Right lobe of liver (tissue), 4 donors: ENCODE results near the gene LDLRAD1.

Experiments used
- CTCF ChIP-seq, 4 donors: fragments of 200-600 bp in 3 of 4; fragments of 450-650 bp in 1 of 4; IDR thresholded peaks; one replicate each; pipeline versions ENCODE4 v1.5.1 to v1.8.0; 2016 to 2022; ENCODE audit warnings: antibody characterized with exemption in 4 of 4, mild to moderate bottlenecking in 2 of 4
- POLR2A ChIP-seq: fragments of 450-650 bp; IDR thresholded peaks from one replicate; pipeline ENCODE4 v1.6.1; 2017; ENCODE audit warnings: antibody characterized with exemption, mild to moderate bottlenecking
- donor health status: DM: no; HTN: no; CAD: no.
- donor health status: DM: no; HTN: no; CAD: no.
- donor health status: DM: no; HTN: yes; CAD: no.

GRCh38 chr1:54018635-54019034, 649 bp upstream of the LDLRAD1 start:
- TF ChIP-seq POLR2A (no peak), CTCF (IDR thresholded peaks at IDR 0.05) (no peak)
